Astrocyte (in vitro differentiated cells and primary cell): ENCODE results near the gene CDC42EP4. TPM values are rescaled to one million over a fixed set of nuclear protein-coding genes. Genes with fewer than 3 reads are reported as not detected.

Experiments used
- DNase-seq: peaks from one replicate; pipeline ENCODE4 v3.0.0-alpha.2; 2010; ENCODE audit warnings: low read depth
- FAIRE-seq: peaks from 2 replicates; lab custom pipeline; 2011; peaks lifted over from hg19 to GRCh38; lab: Jason Lieb, UNC
- H2AFZ ChIP-seq: 2 replicates; pipeline ENCODE4 v1.6.0; 2012; ENCODE audit warnings: low read depth, low read length, inconsistent platforms
- H3K27ac ChIP-seq: 2 replicates; pipeline ENCODE4 v1.5.1; 2011; ENCODE audit warnings: low read depth, low read length, inconsistent platforms
- H3K27me3 ChIP-seq: 2 replicates; pipeline ENCODE4 v1.6.0; 2011; ENCODE audit warnings: low read length, inconsistent platforms; ENCODE audit not compliant: insufficient read depth
- H3K36me3 ChIP-seq: 2 replicates; pipeline ENCODE4 v1.5.1; 2011; ENCODE audit warnings: low read length, inconsistent platforms; ENCODE audit not compliant: insufficient read depth
- H3K4me1 ChIP-seq: 2 replicates; pipeline ENCODE4 v1.5.1; 2011; ENCODE audit warnings: low read length, inconsistent platforms; ENCODE audit not compliant: insufficient read depth
- H3K4me2 ChIP-seq: 2 replicates; pipeline ENCODE4 v1.6.0; 2012; ENCODE audit warnings: low read length, inconsistent platforms
- H3K4me3 ChIP-seq: 2 replicates; pipeline ENCODE4 v1.5.1; 2011; ENCODE audit warnings: low read depth, mild to moderate bottlenecking, low read length, inconsistent platforms; ENCODE audit not compliant: insufficient read depth
- H3K79me2 ChIP-seq: 2 replicates; pipeline ENCODE4 v1.6.0; 2012; ENCODE audit warnings: mild to moderate bottlenecking, low read length, inconsistent platforms; ENCODE audit not compliant: insufficient read depth
- H3K9ac ChIP-seq: 2 replicates; pipeline ENCODE4 v1.6.0; 2012; ENCODE audit warnings: mild to moderate bottlenecking, low read length, inconsistent platforms
- H3K9me3 ChIP-seq: 2 replicates; pipeline ENCODE4 v1.5.1; 2012; ENCODE audit warnings: low read depth, mild to moderate bottlenecking, low read length, inconsistent platforms; ENCODE audit not compliant: insufficient read depth
- H4K20me1 ChIP-seq: 2 replicates; pipeline ENCODE4 v1.6.0; 2012; ENCODE audit warnings: low read length, inconsistent platforms; ENCODE audit not compliant: insufficient read depth
- H3K27ac Mint-ChIP-seq: one replicate; pipeline ENCODE4 v1.8.0; 2021; ENCODE audit warnings: mild to moderate bottlenecking, mixed read lengths; ENCODE audit not compliant: unreplicated experiment
- H3K27me3 Mint-ChIP-seq: one replicate; pipeline ENCODE4 v1.8.0; 2021; ENCODE audit warnings: low read depth, mixed read lengths; ENCODE audit not compliant: unreplicated experiment
- H3K36me3 Mint-ChIP-seq: one replicate; pipeline ENCODE4 v1.8.0; 2021; ENCODE audit warnings: low read depth, mixed read lengths; ENCODE audit not compliant: unreplicated experiment
- H3K4me1 Mint-ChIP-seq: one replicate; pipeline ENCODE4 v1.8.0; 2021; ENCODE audit warnings: low read depth, mixed read lengths; ENCODE audit not compliant: unreplicated experiment
- H3K4me3 Mint-ChIP-seq: one replicate; pipeline ENCODE4 v1.8.0; 2021; ENCODE audit warnings: mild to moderate bottlenecking, moderate library complexity, mixed read lengths; ENCODE audit not compliant: unreplicated experiment
- H3K9me3 Mint-ChIP-seq: one replicate; pipeline ENCODE4 v1.8.0; 2021; ENCODE audit warnings: mild to moderate bottlenecking, mixed read lengths; ENCODE audit not compliant: unreplicated experiment
- CTCF ChIP-seq: IDR thresholded peaks from 2 replicates; pipeline ENCODE4 v1.5.1; 2011; ENCODE audit warnings: low read depth, mild to moderate bottlenecking, inconsistent platforms, low read length, moderate library complexity; ENCODE audit not compliant: insufficient read depth
- EZH2 ChIP-seq: IDR thresholded peaks from 2 replicates; pipeline ENCODE4 v1.6.1; 2012; ENCODE audit warnings: mild to moderate bottlenecking, low read length, inconsistent platforms; ENCODE audit not compliant: insufficient read depth
- total RNA-seq: library from RNA; stranded (reverse); gene quantifications from 2 replicates; pipeline ENCODE4 v1.2.1, GENCODE V29; 2021

The CDC42EP4 gene
- total RNA-seq, 1 donor from 2014 or later = 15.8 TPM

GRCh38 chr17:73349138-73349537, 37.3 kb upstream of the CDC42EP4 start:
- Histone ChIP-seq H3K4me1 (peaks cover 7% of the 10 kb centered on the region), H3K9ac (no peak overlapping the region), H2AFZ (peak overlapping the region; percentile 26), H3K4me3 (no peak overlapping the region), H3K36me3 (no peaks in the 10 kb centered on the region), H3K27ac (no peak overlapping the region), H4K20me1 (no peaks in the 10 kb centered on the region), H3K79me2 (no peaks in the 10 kb centered on the region), H3K9me3 (no peaks in the 10 kb centered on the region), H3K4me2 (no peak overlapping the region), H3K27me3 (no peaks in the 10 kb centered on the region)
- H3K9me3 Mint-ChIP-seq = no peaks in the 10 kb centered on the region
- H3K4me1 Mint-ChIP-seq = peaks cover 12% of the 10 kb centered on the region
- H3K27me3 Mint-ChIP-seq = peaks cover 4% of the 10 kb centered on the region
- TF ChIP-seq CTCF (no peak), EZH2 (no peak)
- no peak overlapping the region for H3K4me3 Mint-ChIP-seq
- DNase-seq (no peak), FAIRE-seq (no peak)
- no peaks in the 10 kb centered on the region for H3K36me3 Mint-ChIP-seq
- no peak overlapping the region for H3K27ac Mint-ChIP-seq

- Mint-ChIP-seq H3K27ac (no peak overlapping the region), H3K4me1 (peaks cover 16% of the 10 kb centered on the region), H3K4me3 (no peak overlapping the region), H3K9me3 (no peaks in the 10 kb centered on the region), H3K36me3 (no peaks in the 10 kb centered on the region), H3K27me3 (peaks cover 4% of the 10 kb centered on the region)
- no peaks in the 10 kb centered on the region for H3K36me3 ChIP-seq
- no peak for FAIRE-seq
- no peak overlapping the region for H3K4me2 ChIP-seq
- no peak overlapping the region for H3K4me3 ChIP-seq
- H3K79me2 ChIP-seq = no peaks in the 10 kb centered on the region
- DNase-seq = no peak
- H3K4me1 ChIP-seq = peaks cover 11% of the 10 kb centered on the region
- H3K27me3 ChIP-seq = no peaks in the 10 kb centered on the region
- TF ChIP-seq CTCF = no peak
- no peak for TF ChIP-seq EZH2
- no peak overlapping the region for H3K9ac ChIP-seq
- H3K27ac ChIP-seq = no peak overlapping the region
- H2AFZ ChIP-seq = peak overlapping the region; percentile 26
- H4K20me1 ChIP-seq = no peaks in the 10 kb centered on the region
- no peaks in the 10 kb centered on the region for H3K9me3 ChIP-seq
These were observed 37.0 kb upstream of the CDC42EP4 start for GRCh38 chr17:73348829-73349095.

- Histone ChIP-seq H3K27ac (no peak overlapping the region), H4K20me1 (no peaks in the 10 kb centered on the region), H3K9me3 (no peaks in the 10 kb centered on the region), H3K9ac (no peak overlapping the region), H3K4me2 (no peak overlapping the region), H3K27me3 (no peaks in the 10 kb centered on the region), H3K4me3 (no peak overlapping the region), H3K36me3 (no peaks in the 10 kb centered on the region), H3K4me1 (peaks cover 16% of the 10 kb centered on the region), H2AFZ (peak overlapping the region; percentile 26), H3K79me2 (no peaks in the 10 kb centered on the region)
- Mint-ChIP-seq H3K27me3 (peaks cover 4% of the 10 kb centered on the region), H3K9me3 (no peaks in the 10 kb centered on the region), H3K4me3 (no peak overlapping the region), H3K4me1 (peaks cover 18% of the 10 kb centered on the region), H3K36me3 (no peaks in the 10 kb centered on the region), H3K27ac (no peak overlapping the region)
- no peak for TF ChIP-seq EZH2
- TF ChIP-seq CTCF = no peak
- DNase-seq (no peak), FAIRE-seq (no peak)
These were observed 36.4 kb upstream of the CDC42EP4 start for GRCh38 chr17:73348018-73348828.
